Nephron progenitor cell (in vitro differentiated cells): ENCODE results near the gene SLC25A40.
A peak's percentile ranks its signal among the peaks of the same experiment; 100 is the strongest.
"Not testable (repeated sequence)": the region's sequence is repeated elsewhere in the genome, so short reads cannot be mapped to it uniquely, and the experiment has no call there.

Experiments used
- DNase-seq: peaks from one replicate; pipeline ENCODE4 v3.0.0; 2021
- H3K27ac Mint-ChIP-seq: 2 replicates; pipeline ENCODE4 v1.8.0; 2021; ENCODE audit warnings: mild to moderate bottlenecking, moderate library complexity, mixed read lengths
- H3K27me3 Mint-ChIP-seq: 2 replicates; pipeline ENCODE4 v1.8.0; 2021; ENCODE audit warnings: mild to moderate bottlenecking, low read depth, mixed read lengths; ENCODE audit not compliant: poor library complexity
- H3K36me3 Mint-ChIP-seq: 2 replicates; pipeline ENCODE4 v1.8.0; 2021; ENCODE audit warnings: low read depth, mixed read lengths
- H3K4me1 Mint-ChIP-seq: 2 replicates; pipeline ENCODE4 v1.8.0; 2021; ENCODE audit warnings: mixed read lengths
- H3K4me3 Mint-ChIP-seq: 2 replicates; pipeline ENCODE4 v1.8.0; 2021; ENCODE audit warnings: mild to moderate bottlenecking, moderate library complexity, mixed read lengths
- H3K9me3 Mint-ChIP-seq: 2 replicates; pipeline ENCODE4 v1.8.0; 2021; ENCODE audit warnings: mild to moderate bottlenecking, moderate library complexity, mixed read lengths
- CTCF ChIP-seq: fragments of 200-600 bp; sonication (generic); IDR thresholded peaks from 2 replicates; pipeline ENCODE4 v1.5.0; 2021; ENCODE audit warnings: antibody characterized with exemption

Gene SLC25A40

GRCh38 chr7:87850836-87851593 is 25.1 kb downstream of the SLC25A40 start:
- TF ChIP-seq CTCF, result no peak
- H3K9me3 Mint-ChIP-seq, result no peaks in the 10 kb centered on the region
- peaks cover 43% of the 10 kb centered on the region for H3K36me3 Mint-ChIP-seq
- no peaks in the 10 kb centered on the region for H3K4me1 Mint-ChIP-seq
- H3K27ac Mint-ChIP-seq, result peak overlapping the region; percentile 74
- no peaks in the 10 kb centered on the region for H3K27me3 Mint-ChIP-seq
- no peak overlapping the region for H3K4me3 Mint-ChIP-seq
- DNase-seq, result no peak

- H3K27ac Mint-ChIP-seq, result no peak overlapping the region
- DNase-seq, result no peak
- H3K4me1 Mint-ChIP-seq, result peaks cover 7% of the 10 kb centered on the region
- TF ChIP-seq CTCF, result no peak
- no peak overlapping the region for H3K4me3 Mint-ChIP-seq
- no peaks in the 10 kb centered on the region for H3K27me3 Mint-ChIP-seq
- no peaks in the 10 kb centered on the region for H3K9me3 Mint-ChIP-seq
- H3K36me3 Mint-ChIP-seq, result peaks cover 5% of the 10 kb centered on the region
These were observed 38.6 kb downstream of the SLC25A40 start for GRCh38 chr7:87837597-87837996.

- Mint-ChIP-seq H3K27ac (peak overlapping the region; percentile 22), H3K9me3 (no peaks in the 10 kb centered on the region), H3K4me3 (no peak overlapping the region), H3K36me3 (peaks cover 11% of the 10 kb centered on the region), H3K27me3 (no peaks in the 10 kb centered on the region), H3K4me1 (peaks cover 7% of the 10 kb centered on the region)
- no peak for DNase-seq
- no peak for TF ChIP-seq CTCF
These were observed 43.0 kb downstream of the SLC25A40 start for GRCh38 chr7:87833130-87833529.

GRCh38 chr7:87831097-87831496 is 45.1 kb downstream of the SLC25A40 start:
- Mint-ChIP-seq H3K36me3 (peaks cover 17% of the 10 kb centered on the region), H3K27ac (no peak overlapping the region), H3K4me1 (peaks cover 7% of the 10 kb centered on the region), H3K4me3 (no peak overlapping the region), H3K27me3 (no peaks in the 10 kb centered on the region), H3K9me3 (peaks cover 13% of the 10 kb centered on the region)
- no peak for DNase-seq
- no peak for TF ChIP-seq CTCF

- H3K4me1 Mint-ChIP-seq, H3K27ac Mint-ChIP-seq, H3K4me3 Mint-ChIP-seq, DNase-seq, H3K27me3 Mint-ChIP-seq: not testable (repeated sequence)
- Mint-ChIP-seq H3K9me3 (peaks cover 37% of the 10 kb centered on the region), H3K36me3 (peaks cover 30% of the 10 kb centered on the region)
These were observed 47.8 kb downstream of the SLC25A40 start for GRCh38 chr7:87828383-87828782.

- H3K9me3 Mint-ChIP-seq, result peaks cover 53% of the 10 kb centered on the region
- H3K4me1 Mint-ChIP-seq, H3K27ac Mint-ChIP-seq, DNase-seq, H3K27me3 Mint-ChIP-seq, H3K4me3 Mint-ChIP-seq: not testable (repeated sequence)
- H3K36me3 Mint-ChIP-seq, result peaks cover 30% of the 10 kb centered on the region
These were observed 50.8 kb downstream of the SLC25A40 start for GRCh38 chr7:87825369-87825768.

- not testable (repeated sequence) for DNase-seq, H3K4me1 Mint-ChIP-seq, H3K27ac Mint-ChIP-seq, H3K27me3 Mint-ChIP-seq, H3K4me3 Mint-ChIP-seq
- Mint-ChIP-seq H3K36me3 (peaks cover 23% of the 10 kb centered on the region), H3K9me3 (peaks cover 47% of the 10 kb centered on the region)
These were observed 54.1 kb downstream of the SLC25A40 start for GRCh38 chr7:87822056-87822455.
